DMS 273 (cell line): ENCODE results near the gene KRT23.

Experiments
- DNase-seq: peaks from one replicate; lab custom pipeline; 2025; ENCODE audit not compliant: unreplicated experiment; lab: John Stamatoyannopoulos, UW

KRT23 gene

GRCh38 chr17:40873255-40873654 is 64.2 kb downstream of the KRT23 start:
- DNase-seq: no peak
